NCI-H345 (cell line): ENCODE results near the gene SCN3B.
"Not testable (repeated sequence)": the region's sequence is repeated elsewhere in the genome, so short reads cannot be mapped to it uniquely, and the experiment has no call there.

ENCODE experiments used
- DNase-seq: peaks from one replicate; lab custom pipeline; 2025; lab: John Stamatoyannopoulos, UW

Gene SCN3B, protein sequence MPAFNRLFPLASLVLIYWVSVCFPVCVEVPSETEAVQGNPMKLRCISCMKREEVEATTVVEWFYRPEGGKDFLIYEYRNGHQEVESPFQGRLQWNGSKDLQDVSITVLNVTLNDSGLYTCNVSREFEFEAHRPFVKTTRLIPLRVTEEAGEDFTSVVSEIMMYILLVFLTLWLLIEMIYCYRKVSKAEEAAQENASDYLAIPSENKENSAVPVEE

DNA sequence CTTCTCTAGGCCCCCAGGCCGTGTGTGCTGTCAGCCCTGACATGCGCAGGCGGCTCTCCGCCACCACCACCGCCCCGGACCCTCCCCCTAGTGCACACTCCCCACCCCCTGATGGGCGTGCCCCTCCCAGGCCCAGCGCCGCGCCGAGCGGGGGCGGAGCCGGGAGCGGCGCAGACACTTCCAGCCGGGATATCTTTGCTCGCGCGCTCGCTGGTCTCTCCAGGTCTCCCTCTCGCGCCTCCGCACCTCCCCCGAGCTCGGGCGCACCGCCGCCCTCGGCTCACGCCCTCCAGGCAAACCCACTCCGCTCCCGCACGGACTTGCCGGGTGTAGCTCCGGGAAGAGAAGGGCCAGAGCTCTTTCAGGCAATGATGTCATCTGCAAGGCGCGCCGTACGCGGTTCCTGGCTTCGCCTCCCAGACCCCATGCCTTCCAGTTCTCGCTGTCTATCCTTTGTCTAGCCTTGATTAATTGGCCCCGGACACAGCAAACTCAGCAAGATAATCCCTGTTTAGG is at the start of gene SCN3B:
Gene SCN3B (minus strand): TSS at position 59 of the 516 bp plus-strand sequence. CDS start 823 bp downstream, outside the sequence.
- DNase-seq: peak; percentile 93

DNA sequence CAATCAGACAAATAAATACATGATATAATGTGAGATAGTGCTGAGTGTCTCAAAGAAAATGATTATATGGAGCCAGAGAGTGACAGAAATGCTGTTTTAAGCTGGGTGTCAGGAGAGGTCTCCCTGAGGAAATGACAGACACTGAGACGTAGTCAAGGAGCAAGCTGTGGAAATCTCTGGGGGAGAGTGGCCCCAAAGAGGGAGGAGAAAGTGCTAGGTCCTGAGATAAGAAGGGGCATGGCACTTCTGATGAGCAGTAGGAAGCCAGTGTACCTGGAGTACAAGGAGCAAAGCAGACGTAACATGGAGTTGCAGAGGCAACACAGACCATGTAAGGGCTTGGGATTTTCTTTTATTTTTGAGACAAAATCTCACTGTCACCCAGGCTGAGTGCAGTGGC is 48.3 kb upstream of the SCN3B start:
- DNase-seq: no peak

DNA sequence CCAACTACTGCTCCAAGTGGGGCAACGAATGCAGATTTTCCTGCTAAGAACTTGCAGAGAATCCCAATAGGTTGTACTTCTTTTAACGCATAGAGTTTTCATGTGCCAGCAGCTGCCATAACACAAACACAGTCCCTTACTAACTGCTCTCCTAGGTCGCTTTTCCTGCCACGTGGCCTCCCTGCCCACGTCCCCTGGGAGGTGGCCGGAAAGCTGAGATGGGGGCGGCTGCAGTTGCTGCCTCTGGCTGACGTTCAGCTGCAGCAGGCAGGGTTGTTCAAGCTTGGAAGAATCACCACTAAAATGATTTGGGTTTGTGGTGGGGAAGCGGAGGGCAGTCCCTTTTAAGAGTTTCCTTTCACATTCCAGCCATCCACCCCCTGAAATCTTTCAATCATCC is 47.7 kb upstream of the SCN3B start:
- DNase-seq: no peak

DNA sequence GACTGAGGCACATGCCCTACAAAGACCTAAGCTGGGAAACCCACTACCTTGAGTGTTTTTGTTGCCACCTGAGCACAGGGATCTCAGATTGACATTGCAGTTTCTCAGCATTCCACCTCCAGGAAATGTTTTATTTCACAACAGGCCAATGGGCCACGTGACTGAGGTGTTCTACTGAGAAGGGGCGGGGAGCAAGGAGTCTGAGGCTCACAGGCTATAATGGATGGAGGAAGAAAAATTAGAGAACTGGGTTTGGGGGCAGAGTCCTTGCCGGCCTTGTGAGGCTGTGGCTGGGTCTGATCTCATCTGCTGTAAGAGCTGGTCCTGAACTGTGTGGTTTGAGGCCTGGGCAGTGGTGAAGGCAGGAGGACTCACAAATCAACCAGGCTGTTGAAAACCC is 46.3 kb upstream of the SCN3B start:
- no peak for DNase-seq

DNA sequence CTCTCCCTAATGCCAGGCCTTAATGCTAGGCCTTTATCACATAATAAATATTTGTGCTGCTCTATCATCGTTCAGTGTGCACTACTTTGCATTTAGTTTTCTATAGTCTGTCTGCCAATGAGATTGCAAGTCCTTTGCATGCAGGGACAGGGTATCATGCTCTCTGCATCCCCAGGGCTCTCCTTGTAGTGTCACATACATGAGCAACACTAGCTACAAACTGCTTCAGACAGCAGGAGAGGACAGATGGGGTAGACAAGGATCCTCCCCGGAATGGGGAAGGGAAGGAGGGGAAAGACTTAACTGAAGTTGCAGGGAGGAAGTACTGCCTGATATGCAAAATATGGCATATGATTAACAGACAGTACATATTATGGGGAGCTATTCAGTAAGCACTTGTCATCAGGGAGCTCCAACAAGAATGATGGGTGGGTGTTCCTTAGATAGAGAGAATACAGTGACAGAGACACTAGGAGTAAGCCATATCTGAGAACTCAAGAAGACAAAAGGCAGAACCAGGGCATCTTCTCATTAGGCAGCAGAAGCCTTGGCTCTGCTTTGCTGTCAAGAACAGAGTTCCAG is 44.2 kb upstream of the SCN3B start:
- no peak for DNase-seq

DNA sequence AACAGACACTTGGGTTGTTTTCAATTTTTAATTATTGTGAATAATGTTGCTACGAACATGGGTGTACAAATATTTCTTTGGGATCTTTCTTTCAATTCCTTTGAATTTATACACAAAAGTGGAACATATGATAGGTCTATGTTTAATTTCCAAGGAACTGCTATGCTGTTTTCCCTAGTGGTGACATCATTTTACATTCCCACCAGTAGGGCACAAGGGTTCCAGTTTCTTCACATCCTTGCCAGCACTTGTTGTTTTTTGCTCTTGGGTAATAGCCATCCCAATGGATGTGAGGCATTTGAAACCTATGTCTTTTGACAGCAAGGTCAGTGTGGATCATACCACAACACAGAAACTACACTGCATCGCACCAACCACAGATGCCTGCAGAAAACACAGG is 41.8 kb upstream of the SCN3B start:
- no peak for DNase-seq

DNA sequence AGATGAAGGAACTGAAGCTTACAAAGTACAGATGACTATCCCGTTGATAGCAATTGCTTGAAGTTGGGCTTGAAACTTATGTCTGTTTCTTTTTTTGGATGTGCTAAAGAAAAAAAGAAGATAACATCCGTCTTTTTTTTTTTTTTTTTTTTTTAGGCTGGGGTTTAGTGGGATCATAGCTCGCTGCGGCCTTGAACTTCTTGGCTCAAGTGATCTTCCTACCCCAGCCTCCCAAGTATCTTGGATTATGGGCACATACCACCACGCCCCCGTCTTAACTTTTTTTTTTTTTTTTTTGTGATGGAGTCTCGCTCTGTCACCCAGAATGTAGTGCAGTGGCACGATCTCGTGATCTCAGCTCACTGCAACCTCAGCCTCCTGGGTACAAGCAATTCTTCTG is 40.8 kb upstream of the SCN3B start:
- DNase-seq: no peak

DNA sequence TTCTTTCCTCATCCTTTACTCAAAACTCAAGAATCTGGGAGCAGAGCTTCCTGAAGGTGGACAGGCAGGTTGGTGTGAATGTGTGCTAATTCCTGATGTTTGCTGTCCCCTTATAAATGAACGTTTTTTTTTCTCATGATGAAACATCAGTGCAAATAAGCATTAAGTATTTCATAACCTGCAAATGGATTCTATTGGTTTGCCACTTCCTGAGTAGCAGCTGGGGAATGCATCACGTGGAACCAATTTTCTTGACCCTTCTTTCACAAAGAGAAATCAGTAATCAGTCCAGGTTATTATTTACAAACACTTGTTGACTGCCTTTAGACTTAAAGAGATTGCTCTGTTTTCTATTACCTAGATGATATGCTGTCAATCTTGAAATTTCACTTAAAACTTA is 40.1 kb upstream of the SCN3B start:
- DNase-seq: no peak

DNA sequence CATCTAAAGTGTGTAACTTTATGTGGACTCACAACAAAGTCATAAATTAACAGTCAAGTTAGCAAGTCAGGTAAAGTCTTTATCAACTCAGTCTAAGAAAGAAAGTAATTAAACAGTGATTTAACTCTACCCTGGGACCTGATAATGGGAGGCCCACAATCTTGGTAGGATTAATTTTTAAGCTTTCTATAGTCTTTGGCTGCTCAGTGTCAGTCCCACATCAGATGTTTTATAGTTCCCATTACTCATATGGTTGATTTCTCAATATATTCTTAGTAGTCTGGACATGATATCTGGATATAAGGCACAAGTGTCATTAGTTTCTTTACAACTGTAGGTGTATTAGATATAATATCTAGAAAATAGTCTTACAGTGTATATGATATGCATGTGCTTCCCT is 38.5 kb upstream of the SCN3B start:
- no peak for DNase-seq

DNA sequence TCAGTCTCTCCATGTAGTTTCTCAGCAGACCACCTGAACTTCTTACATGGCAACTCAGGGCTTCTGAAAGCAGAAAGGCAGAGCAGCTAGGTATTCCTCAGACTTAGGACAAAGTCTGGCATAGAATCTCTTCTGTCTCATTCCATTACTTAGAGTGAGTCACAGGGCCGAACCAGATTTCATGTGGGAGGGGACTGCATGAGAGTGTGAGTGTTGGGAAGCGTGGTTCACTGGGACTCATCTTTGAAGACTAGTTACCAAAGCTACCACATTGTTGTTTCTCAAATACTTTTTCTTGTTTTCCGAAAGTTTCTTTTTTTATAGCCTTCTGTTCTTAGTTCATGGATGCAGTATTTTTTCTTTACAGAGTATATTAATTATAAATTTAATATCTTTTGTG is 36.1 kb upstream of the SCN3B start:
- no peak for DNase-seq

DNA sequence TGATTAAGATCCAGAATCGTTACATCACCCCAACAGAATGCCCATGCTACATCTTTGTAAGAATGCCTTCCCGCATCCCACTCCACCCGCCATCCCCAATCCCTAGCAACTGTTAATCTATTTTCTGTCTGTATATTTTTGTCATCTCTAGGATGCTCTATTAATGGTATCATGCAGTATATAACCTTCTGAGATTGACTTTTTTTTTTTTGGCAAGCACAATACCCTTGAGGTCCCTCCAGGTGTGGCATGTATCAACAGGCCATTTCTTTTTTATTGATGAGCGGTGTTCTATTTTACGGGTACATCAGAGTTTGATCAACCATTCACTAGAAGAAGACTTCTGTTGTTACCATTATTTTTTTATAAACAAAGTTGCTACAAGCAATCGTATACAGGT is 30.2 kb upstream of the SCN3B start:
- no peak for DNase-seq

DNA sequence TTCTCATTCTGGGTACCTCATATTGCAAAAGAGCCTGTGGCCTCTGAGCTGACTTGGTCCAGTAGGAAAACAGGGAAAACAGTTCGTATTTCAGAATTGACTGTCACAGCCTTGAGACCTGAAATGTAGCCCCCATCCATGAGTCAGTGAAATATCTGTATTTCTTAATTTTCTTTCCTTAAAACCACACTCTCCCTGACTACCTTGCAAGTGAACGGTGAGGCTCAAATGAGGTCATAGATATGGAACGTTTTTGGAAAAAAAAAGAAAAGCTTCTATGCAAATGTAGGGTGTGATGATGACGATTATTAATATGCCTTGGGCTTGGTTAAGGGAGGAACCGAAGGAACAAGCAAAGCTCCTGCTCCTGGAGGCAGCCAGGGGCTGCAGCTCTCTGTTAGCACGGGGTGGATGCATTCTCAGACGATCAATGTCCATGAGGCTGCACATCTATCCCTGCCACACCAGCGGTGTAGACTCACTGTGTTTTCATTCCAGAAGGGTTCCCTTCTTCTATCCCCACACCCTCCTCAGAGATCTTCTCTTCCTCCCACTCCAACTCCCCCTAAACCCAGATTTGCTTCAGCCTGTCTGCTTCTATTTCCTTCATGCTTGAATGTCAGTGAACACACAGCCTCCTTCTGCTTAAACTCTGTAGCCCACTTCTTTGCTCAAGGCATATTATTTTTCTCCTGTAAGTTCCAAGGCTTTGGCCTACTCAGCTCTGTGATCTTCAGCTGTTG is 29.2 kb upstream of the SCN3B start:
- DNase-seq: no peak

DNA sequence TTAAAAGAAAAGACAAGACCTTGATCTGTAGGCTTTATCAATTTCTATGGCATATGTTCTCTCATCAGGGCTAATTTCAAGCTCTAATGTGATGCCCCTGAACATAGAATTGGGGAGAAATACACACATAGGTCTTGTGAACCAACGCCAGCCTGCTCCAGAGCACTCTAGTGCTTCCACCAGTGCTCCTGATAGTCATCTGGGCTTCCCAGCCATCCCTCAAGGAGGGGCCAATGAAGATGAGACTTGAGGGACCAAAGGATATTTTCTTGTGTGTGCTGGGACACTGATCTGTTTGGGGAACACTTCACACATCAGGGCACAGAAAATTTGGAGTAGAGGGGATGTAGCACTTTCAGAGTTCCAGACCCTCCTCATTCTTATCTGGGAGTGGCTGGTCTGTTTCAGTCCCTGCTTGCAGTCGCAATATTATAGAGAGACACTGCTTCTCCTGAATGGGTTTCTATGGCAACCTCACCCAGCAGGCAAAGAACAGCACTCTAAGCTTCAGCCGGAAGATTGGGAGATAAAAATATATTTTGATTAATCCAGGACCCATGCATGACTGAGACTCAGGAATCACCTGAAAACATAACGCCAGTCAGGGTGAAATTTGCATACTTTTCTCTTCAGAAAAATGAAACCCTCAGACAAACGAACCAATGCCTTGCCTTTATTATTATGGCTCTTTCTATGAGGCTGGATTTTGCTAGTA is 28.4 kb upstream of the SCN3B start:
- no peak for DNase-seq

DNA sequence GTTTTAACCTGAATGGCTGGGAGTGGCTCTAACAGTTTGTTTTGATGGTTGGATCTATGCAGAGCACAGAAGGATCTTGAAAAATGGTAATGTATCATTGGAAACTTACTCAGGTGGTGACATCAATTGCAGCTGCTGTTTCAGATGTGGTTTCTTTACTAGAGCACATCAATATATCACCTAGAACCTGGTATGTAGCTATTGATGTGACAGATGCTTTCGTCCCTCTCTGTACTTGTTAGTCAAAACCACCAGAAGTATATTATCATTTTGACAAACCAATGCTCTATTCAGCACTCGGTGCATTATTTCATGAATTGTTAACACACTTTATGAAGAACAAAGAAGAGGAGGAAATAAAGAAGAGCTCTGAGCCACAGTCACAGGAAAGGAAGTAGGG is 26.6 kb upstream of the SCN3B start:
- DNase-seq: no peak

DNA sequence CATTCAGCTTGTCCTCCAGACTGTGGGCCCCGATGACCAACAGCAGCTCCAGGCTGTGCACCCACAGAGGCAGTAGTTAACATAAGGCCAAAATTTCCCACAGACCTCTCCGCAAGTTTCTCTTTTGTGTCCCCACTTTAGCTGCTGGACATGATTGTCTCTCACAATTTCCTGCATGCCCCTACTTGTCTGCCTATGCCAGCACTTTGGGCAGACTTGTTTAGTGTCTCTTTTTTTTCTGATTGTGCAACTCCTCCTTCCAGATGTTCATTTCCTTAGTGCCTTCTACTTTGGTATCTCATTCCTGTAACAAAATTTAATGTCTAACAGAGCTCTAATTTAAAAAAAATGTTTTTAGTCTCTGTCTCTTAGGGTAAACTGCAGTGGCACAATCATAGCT is 23.8 kb upstream of the SCN3B start:
- DNase-seq: no peak

DNA sequence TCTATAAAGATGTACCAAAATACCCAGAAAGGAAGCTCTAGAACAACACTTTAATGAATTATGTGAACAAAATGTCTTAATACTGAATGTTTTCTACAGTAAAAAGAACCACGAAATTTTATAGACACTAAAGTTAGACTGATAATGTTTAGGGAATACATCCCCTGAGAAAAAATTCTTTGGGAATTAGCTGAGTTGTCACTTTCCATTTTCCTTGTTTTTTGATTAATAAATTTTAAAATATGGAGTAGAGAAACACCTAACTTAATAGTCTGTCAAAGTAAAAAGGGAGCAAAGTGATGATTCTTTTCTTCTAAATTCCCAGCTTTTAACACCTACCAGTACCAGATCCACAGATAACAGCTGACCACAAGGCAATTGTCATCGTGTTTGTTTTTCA is 23.1 kb upstream of the SCN3B start:
- DNase-seq: no peak

DNA sequence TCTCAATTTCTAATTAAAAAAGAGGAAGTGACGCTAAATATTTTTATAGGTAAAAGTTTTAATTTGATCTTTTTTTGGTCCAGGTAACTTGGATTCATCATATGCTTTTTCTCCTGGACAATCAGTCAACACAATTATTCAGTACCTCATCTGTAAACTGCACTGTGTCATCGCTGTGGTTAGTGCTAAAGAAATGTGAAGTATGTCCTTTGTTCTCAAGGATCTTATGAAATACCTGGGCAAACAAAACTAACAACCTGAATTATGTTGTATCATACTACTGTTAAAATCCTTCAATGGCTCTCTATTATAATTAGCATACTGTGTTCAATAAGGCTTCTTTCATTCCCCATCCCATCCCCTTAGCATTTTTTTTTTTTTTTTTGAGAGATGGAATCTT is 19.9 kb upstream of the SCN3B start:
- no peak for DNase-seq

DNA sequence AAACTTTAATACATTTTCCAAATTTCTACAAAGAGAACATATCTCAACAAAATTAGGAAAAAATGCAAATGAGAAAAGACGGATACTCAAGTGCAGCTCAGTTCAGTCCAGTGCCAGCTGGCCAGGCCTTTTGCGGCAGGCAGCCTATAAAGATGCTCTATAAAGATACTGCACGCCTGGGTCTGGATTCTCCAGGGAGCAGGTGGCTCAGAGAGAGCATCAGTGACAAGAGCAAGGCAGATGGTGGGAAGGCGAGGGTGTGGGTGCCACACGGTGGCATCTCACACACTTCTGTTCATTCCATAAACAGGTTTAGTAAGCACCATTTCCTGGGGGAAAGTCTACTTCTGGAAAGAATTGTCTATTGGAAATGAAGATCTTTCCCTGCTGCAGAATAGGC is 18.1 kb upstream of the SCN3B start:
- DNase-seq: no peak

DNA sequence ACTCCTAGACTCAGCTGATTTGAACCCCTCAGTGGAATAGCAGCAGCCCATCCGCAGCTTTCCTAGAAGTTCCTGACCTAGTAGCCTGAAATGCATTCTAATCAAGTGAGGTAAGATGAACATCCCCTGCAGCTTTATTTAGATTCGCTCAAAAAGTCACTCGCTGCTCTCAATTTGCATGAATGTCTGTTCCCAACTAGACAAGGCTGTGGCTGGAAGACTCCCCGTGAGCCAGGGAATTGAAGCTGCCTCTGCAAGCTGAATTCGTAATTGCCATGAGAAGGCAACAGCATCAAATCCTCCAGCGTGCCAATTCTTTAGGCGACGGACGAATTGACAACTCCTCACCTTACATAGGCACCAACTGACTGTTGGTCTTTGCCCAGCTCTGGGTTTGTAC is 17.1 kb upstream of the SCN3B start:
- no peak for DNase-seq

DNA sequence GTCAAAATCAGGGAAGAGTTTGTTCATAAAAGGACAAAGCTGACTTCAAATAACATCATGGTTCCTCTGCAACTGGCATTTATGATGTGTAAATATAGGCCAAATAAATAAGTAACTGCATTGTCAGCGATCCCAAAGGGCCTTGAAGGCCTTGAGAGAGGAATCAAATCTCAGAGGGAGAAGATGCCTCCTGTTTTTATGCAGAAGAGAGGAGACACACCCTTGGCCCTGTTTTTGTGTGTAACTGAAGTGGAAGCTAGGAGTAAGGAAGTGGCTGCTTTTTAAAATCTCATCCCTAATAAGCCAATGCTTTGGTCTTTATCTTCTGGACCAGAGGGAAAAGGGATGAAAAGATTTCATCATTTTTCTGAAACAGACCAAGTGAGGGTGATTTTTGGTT is 15.7 kb upstream of the SCN3B start:
- no peak for DNase-seq

DNA sequence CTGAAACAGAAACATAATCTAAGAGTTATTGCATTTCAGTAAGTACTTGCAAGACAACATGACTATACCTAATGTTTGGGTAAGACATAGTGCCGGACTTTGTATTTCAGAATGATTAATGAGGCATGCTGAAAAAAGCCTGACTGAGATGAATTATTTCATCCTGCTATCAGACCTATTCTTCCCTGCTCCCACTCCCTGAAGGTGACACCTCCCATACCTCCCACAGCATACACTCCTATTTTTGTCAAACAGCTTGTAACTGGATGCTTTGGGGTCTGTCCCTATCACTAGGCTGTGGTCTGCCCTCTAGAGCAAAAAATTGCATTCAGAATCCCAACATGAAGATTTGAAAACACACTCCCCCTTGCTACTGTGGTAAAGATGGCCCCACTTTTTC is 10.9 kb upstream of the SCN3B start:
- no peak for DNase-seq

DNA sequence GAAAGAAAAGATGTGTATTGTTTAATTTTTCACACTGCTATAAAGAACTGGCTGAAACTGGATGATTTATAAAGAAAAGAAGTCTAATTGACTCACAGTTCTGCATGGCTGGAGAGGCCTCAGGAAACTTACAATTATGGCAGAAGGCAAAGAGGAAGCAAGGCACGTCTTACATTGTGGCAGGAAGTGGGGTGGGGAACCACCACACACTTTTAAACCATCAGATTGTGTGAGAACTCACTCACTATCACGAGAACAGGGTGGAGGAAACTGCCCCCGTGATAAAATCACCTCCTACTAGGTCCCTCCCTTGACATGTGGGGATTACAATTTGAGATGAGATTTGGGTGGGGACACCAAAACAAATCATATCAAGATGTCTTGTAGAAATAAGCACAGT is 5.5 kb upstream of the SCN3B start:
- not testable (repeated sequence) for DNase-seq

DNA sequence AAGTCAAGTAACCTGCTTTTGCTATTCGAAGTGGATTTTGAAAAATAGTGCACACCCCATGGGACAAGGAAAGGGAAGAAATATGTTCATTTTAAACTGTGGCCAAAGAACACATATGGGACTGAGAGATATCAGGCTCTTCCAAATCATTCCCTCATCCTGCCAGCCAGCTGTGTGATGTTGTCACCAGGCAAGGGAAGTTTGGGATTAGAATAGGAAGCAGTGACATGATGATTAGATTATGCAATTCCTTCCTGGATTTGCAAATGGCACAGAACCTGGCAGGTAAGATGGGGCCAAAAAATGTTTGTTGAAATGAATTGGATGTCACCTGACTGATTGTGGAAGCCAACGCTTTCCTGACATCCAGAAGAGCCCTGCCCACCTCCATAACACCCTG is 4.9 kb upstream of the SCN3B start:
- DNase-seq: no peak
